ENCODE data around the gene HDAC9. TPM values are rescaled to one million over a fixed set of nuclear protein-coding genes. Genes with fewer than 3 reads are reported as not detected.
"Not testable (repeated sequence)": the region's sequence is repeated elsewhere in the genome, so short reads cannot be mapped to it uniquely, and the experiment has no call there.

The HDAC9 gene
- total RNA-seq, 2 experiments from 2014 or later: 0.55 to 0.65 TPM

DNA sequence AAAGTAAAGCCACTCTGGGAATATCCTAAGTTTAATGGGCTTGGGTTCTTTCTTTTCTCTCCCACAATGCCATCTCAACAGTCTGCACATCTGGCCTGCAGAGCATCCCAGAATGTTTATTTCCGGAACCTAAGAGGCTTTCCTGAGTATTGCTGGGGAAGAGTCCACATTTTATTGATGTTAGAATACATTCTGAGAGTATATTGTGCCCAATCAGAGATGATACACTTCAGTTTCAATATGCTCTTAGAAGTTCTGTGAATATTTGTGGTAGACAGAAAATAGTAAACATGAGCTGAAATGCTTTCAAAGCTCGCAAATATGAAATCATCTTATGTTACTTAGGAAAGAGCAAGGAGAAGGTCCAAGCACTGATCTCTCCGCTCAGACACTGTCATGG is 421.3 kb downstream of the HDAC9 start:
- ChIA-PET POLR2A (no interaction called here), CTCF (no interaction called here)
- no peak overlapping the region for H3K27ac Mint-ChIP-seq
- H3K27me3 Mint-ChIP-seq: no peaks in the 10 kb centered on the region
- DNase-seq: no peak
- H3K9me3 Mint-ChIP-seq: peaks cover 14% of the 10 kb centered on the region
- H3K4me3 Mint-ChIP-seq: no peak overlapping the region
- H3K4me1 Mint-ChIP-seq: no peaks in the 10 kb centered on the region
- no peaks in the 10 kb centered on the region for H3K36me3 Mint-ChIP-seq (ENCODE audit: low read depth)

DNA sequence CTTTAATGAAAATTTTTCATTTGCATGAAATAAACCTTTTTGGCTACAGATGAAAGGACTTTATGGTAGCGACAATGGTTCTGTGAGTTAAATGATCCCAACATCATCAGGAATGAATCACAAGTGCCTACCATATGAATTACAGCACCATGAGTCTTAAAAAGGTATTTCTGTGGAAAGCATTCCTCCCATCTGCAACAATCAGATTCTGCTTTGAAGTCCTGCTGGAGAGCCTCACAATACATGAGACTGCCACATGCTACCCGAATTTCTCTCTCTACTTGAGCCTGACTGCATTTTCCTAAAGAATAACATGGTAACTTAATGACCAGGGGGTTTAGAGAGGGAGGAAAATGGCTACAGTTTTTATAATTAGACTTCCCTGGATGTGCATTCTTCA is 431.6 kb downstream of the HDAC9 start:
- ChIA-PET CTCF (no interaction called here), POLR2A (no interaction called here)
- Mint-ChIP-seq H3K36me3 (ENCODE audit: low read depth) (no peaks in the 10 kb centered on the region), H3K4me3 (no peak overlapping the region), H3K9me3 (no peaks in the 10 kb centered on the region), H3K4me1 (no peaks in the 10 kb centered on the region), H3K27ac (no peak overlapping the region), H3K27me3 (no peaks in the 10 kb centered on the region)
- DNase-seq: no peak

DNA sequence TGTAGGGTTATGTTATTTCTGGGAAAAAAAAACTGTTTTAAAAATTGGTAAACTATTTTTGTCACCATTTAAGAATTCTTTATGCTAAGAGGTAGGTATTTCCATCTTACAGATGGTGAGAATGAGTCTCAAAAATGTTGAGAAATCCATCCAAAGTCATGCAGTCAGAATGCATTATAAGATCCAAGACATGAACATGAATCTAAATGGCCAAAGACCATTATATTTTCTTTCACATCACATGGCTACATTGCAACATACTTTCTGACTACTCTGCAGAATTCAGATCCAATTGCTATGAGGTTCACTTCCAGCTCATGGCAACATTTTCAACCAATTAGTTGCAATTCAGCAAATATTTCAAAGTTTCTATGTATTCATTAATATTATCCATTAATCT is 440.7 kb downstream of the HDAC9 start:
- H3K27ac Mint-ChIP-seq: no peak overlapping the region
- no peaks in the 10 kb centered on the region for H3K36me3 Mint-ChIP-seq (ENCODE audit: low read depth)
- no peaks in the 10 kb centered on the region for H3K27me3 Mint-ChIP-seq
- H3K4me3 Mint-ChIP-seq: no peak overlapping the region
- no peaks in the 10 kb centered on the region for H3K4me1 Mint-ChIP-seq
- CTCF ChIA-PET: no interaction called here
- POLR2A ChIA-PET: no interaction called here
- DNase-seq: no peak
- peaks cover 2% of the 10 kb centered on the region for H3K9me3 Mint-ChIP-seq

DNA sequence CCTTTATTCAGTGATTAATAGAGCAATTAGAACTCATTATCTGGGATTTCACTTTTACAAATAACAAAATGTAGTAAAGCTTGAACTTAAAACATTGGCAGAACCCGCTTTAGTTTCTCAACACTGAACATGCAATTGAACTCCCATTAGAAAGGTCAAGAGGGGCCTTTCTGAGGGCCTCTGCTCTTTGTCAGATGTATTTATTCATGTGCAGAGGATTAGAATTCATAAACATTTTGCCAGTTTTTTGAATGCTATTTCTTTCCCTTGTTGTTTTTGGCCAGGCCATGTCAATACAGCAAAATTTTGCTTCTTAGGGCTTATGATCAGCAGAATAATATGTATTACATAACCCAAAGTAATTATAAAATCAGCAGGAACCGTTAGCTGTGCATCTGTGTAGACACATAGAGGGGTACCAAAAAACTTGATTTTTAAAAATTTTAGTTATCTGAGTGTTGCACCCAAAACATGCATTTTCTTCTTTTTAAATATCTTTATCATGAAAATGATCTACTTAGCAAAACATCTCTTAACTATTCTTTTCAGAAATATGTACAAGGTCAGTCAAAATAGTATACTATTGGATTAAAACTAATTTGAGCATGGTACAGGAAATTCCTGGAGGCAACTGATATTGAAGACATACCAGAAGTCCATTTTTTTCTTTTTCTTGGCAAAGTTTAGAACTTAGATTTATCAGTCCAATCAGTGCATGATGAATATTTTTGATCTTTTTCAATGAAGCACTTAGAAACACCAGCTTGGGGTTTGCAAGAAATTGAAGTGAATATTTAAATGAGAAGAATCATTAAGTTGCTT is 444.4 kb downstream of the HDAC9 start:
- DNase-seq: no peak
- POLR2A ChIA-PET: no interaction called here
- CTCF ChIA-PET: no interaction called here
- Mint-ChIP-seq H3K27me3 (no peaks in the 10 kb centered on the region), H3K4me3 (no peak overlapping the region), H3K36me3 (ENCODE audit: low read depth) (no peaks in the 10 kb centered on the region), H3K4me1 (no peaks in the 10 kb centered on the region), H3K27ac (no peak overlapping the region), H3K9me3 (no peaks in the 10 kb centered on the region)

DNA sequence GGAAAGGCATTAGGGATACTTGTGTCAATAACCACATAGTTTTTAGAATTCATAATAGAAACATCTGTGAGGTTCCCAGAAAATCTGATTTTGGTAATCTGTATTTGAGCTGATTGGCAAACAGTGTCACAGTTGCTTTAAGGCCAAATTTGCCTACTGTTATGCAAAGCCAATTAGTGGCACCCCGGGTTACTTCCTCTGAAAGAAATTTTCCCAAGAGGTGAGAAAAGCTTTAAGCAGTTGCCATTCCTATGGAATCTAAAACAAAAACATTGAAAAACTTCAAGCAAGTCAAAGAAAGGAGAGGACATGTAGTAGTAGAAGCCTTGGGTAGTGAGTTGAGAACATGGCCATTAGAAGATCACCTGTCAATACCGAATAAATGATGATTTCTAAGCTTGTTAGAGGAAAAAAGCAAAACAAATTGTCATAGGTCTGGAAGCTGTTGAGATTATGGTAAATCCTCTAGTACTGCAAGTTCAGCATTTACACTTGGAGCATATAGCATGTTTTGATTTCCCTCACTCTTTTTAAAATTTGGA is 445.1 kb downstream of the HDAC9 start:
- Mint-ChIP-seq H3K27ac (no peak overlapping the region), H3K27me3 (no peaks in the 10 kb centered on the region), H3K4me3 (no peak overlapping the region), H3K36me3 (ENCODE audit: low read depth) (no peaks in the 10 kb centered on the region), H3K9me3 (no peaks in the 10 kb centered on the region), H3K4me1 (no peaks in the 10 kb centered on the region)
- DNase-seq: no peak
- ChIA-PET POLR2A (no interaction called here), CTCF (no interaction called here)

DNA sequence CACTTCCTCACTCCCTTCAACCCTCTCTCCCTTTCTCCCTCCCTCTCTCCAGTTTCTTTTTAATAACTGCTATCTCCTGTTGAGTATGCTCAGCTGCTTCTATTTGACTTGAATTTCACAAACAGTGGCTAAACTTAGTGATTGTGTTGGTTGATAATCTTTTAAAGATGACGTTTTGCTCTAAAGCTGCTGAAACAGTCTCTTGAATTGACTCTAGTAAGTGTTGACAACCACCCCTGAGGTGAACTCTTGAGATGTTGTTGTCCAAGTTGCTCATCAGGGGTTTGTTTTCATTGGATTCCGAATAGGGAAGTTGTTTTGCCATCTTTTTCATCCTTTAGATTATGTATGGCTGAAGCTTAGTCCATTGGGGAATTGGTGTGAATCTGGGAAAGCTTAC is 445.7 kb downstream of the HDAC9 start:
- H3K9me3 Mint-ChIP-seq: no peaks in the 10 kb centered on the region
- ChIA-PET POLR2A (no interaction called here), CTCF (no interaction called here)
- no peaks in the 10 kb centered on the region for H3K27me3 Mint-ChIP-seq
- no peak for DNase-seq
- H3K4me1 Mint-ChIP-seq: no peaks in the 10 kb centered on the region
- H3K27ac Mint-ChIP-seq: no peak overlapping the region
- no peaks in the 10 kb centered on the region for H3K36me3 Mint-ChIP-seq (ENCODE audit: low read depth)
- no peak overlapping the region for H3K4me3 Mint-ChIP-seq

DNA sequence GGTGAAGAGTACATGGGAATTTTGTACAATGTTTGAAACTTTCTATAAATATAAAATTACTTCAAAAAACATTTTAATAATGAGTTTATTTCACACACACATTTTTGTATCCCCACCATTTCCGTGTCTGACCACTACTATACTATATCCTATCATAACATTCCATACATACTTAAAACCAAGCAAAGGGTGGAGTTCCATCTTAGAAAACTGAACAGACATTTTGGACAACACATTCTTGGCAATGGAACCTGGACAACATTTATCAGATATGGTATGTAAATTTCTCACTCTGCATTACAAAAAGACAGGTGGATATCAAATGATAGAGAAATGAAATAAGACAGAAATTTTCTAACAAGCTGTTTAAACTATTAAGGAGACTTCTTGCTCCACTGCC is 453.0 kb downstream of the HDAC9 start:
- DNase-seq: no peak
- no peaks in the 10 kb centered on the region for H3K4me1 Mint-ChIP-seq
- peaks cover 4% of the 10 kb centered on the region for H3K9me3 Mint-ChIP-seq
- no peak overlapping the region for H3K4me3 Mint-ChIP-seq
- CTCF ChIA-PET: no interaction called here
- POLR2A ChIA-PET: no interaction called here
- H3K36me3 Mint-ChIP-seq (ENCODE audit: low read depth): no peaks in the 10 kb centered on the region
- H3K27ac Mint-ChIP-seq: no peak overlapping the region
- no peaks in the 10 kb centered on the region for H3K27me3 Mint-ChIP-seq

DNA sequence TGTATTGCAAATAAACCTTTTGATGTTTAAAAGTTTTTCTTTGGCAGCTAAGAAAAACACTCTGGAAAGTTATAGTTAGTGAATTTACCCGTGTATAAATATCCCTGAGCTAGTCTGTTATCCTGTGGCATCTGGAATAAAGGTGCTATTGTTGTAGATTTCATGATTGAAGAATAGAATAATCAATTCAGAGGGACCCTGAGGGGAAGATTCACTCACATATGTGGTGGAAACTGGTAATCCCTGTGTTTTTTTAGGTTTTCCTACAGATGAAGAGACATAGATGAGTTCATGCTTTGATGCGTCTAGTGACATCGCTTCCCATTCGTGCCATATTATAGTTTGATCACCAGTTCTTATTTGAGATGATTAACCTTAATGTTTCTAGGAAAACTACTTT is 457.3 kb downstream of the HDAC9 start:
- Mint-ChIP-seq H3K4me1 (no peaks in the 10 kb centered on the region), H3K36me3 (ENCODE audit: low read depth) (no peaks in the 10 kb centered on the region), H3K4me3 (no peak overlapping the region), H3K27ac (no peak overlapping the region), H3K27me3 (no peaks in the 10 kb centered on the region), H3K9me3 (no peaks in the 10 kb centered on the region)
- ChIA-PET CTCF (interaction anchor here (1.1 kb wide), 1 partner anchor 17 kb away, joined by 3 read pairs; no protein-coding TSS in a partner anchor), POLR2A (no interaction called here)
- DNase-seq: no peak

DNA sequence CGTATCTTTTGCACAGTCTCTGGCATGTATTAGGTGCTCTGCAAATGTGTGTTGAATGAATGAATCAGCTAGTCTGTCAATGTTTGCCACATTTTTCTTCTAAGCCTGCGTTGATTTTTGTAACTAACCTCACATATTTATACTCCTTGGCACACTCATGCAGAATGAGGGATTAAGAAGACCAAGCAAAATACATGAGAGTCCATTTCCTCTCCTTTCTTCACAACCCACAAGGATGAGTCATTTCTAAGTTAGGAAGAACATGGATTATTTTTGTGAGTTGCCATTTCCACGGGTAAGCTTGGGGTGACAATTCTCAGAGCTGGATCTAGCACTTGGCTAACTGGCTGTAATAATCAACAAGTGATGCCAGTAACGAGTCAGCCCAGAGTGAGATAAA is 463.1 kb downstream of the HDAC9 start:
- no peaks in the 10 kb centered on the region for H3K4me1 Mint-ChIP-seq
- ChIA-PET POLR2A (no interaction called here), CTCF (no interaction called here)
- H3K27me3 Mint-ChIP-seq: no peaks in the 10 kb centered on the region
- no peak overlapping the region for H3K27ac Mint-ChIP-seq
- H3K9me3 Mint-ChIP-seq: peaks cover 3% of the 10 kb centered on the region
- DNase-seq: no peak
- H3K36me3 Mint-ChIP-seq (ENCODE audit: low read depth): no peaks in the 10 kb centered on the region
- H3K4me3 Mint-ChIP-seq: no peak overlapping the region

DNA sequence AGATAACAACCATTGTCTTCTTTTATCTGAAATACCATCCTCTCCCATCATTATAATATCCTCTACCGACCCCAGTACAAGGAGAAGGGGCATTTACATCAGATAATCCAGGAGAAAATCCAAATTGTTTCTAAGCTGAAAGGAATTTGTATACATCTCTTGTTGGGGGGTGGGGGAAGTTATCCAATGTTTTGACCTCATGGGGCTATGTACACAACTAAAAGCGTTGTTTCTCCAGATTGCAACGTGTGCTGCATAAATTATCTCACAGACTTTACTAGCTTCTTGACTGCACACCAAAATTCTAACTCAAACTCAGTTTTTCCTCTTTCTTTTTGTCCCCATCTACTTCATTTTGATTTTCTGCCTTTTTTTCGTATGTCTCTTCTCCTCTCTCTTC is 465.2 kb downstream of the HDAC9 start:
- no peaks in the 10 kb centered on the region for H3K27me3 Mint-ChIP-seq
- no peak for DNase-seq
- no peak overlapping the region for H3K27ac Mint-ChIP-seq
- ChIA-PET POLR2A (no interaction called here), CTCF (no interaction called here)
- no peaks in the 10 kb centered on the region for H3K4me1 Mint-ChIP-seq
- H3K9me3 Mint-ChIP-seq: peaks cover 8% of the 10 kb centered on the region
- no peaks in the 10 kb centered on the region for H3K36me3 Mint-ChIP-seq (ENCODE audit: low read depth)
- H3K4me3 Mint-ChIP-seq: no peak overlapping the region

DNA sequence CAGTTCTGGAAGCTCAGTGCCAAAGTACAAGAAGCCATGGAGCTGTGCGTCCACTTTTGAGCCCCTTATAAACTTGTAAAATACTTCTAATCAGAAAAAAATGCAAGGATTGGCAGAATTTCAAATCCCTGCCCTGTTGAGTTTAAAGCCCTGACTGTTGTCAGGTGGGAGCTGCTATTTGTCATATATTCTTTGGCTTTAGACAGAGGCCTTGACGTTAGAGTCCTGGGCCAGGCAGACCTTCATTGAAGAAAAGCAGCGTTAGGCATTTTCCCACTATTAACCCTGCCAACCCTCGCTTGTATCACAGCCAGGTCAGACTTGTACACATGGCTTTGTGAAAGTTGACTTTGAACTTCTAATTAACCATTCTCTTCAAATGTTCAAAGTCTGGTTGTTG is 466.5 kb downstream of the HDAC9 start:
- no peak for DNase-seq
- ChIA-PET POLR2A (no interaction called here), CTCF (no interaction called here)
- peaks cover 8% of the 10 kb centered on the region for H3K9me3 Mint-ChIP-seq
- H3K36me3 Mint-ChIP-seq (ENCODE audit: low read depth): no peaks in the 10 kb centered on the region
- H3K27me3 Mint-ChIP-seq: no peaks in the 10 kb centered on the region
- no peaks in the 10 kb centered on the region for H3K4me1 Mint-ChIP-seq
- H3K27ac Mint-ChIP-seq: no peak overlapping the region
- H3K4me3 Mint-ChIP-seq: no peak overlapping the region

DNA sequence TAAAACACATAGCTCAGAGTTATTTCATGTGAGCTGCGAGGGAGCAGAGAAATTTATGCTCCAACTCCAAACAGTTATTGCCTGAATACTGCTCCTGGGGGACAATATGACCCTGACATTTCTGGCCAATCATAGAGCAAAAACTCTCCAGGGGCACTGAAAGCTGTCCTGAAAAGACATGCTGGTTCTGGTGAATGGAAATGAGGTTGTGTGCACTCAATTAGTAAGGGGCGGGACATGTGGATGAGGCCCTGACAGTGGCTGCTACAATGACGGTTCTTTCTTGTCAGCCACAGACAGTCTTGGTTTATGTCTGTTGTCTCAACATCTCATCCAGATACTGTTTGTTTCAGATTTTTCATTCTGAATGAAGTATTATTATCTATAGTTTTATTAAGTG is 470.1 kb downstream of the HDAC9 start:
- no peak for DNase-seq
- Mint-ChIP-seq H3K9me3 (peaks cover 11% of the 10 kb centered on the region), H3K4me1 (no peaks in the 10 kb centered on the region)

DNA sequence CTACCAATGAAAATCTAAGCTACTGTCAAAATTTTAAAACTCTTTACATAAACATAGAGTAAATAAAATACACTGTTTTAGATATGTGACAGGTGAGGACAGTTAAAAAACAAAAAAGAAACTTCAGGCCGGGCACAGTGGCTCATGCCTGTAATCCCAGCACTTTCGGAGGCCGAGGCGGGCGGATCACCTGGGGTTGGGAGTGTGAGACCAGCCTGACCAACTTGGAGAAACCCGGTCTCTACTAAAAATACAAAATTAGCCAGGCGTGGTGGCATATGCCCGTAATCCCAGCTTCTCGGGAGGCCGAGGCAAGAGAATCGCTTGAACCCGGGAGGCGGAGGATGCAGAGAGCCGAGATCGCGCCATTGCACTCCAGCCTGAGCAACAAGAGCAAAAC is 472.2 kb downstream of the HDAC9 start:
- H3K4me1 Mint-ChIP-seq; CTCF ChIA-PET; H3K4me3 Mint-ChIP-seq; H3K9me3 Mint-ChIP-seq; H3K27ac Mint-ChIP-seq; H3K27me3 Mint-ChIP-seq; DNase-seq; POLR2A ChIA-PET; H3K36me3 Mint-ChIP-seq (ENCODE audit: low read depth): not testable (repeated sequence)

More for the DNA sequence above, 470.1 kb downstream of the HDAC9 start:
- H3K36me3 Mint-ChIP-seq (ENCODE audit: low read depth): no peaks in the 10 kb centered on the region
- H3K27me3 Mint-ChIP-seq: no peaks in the 10 kb centered on the region
- POLR2A ChIA-PET: no interaction called here
- no peak overlapping the region for H3K27ac Mint-ChIP-seq
- CTCF ChIA-PET: no interaction called here
- H3K4me3 Mint-ChIP-seq: no peak overlapping the region

DNA sequence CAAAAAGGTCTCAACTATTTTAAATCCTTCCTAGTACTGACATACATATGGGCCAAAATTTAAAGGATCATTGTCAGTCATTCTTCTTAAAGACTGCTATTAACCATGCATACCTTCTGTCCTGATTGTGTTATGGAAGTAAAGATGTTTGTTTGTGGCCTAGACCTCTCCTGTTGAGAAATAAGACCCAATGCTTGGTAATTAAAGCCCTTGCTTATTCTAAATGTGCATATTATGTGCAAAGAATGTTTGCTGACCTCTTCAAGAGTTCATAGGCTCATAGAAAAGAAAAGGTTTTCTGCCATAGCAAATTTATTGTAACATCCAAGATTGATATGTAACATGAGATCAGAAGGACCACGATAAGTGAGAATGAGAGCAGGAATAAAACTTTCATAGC is 476.3 kb downstream of the HDAC9 start:
- DNase-seq: no peak
- CTCF ChIA-PET: no interaction called here
- Mint-ChIP-seq H3K36me3 (ENCODE audit: low read depth) (no peaks in the 10 kb centered on the region), H3K4me3 (no peak overlapping the region), H3K4me1 (no peaks in the 10 kb centered on the region), H3K27ac (no peak overlapping the region), H3K27me3 (no peaks in the 10 kb centered on the region), H3K9me3 (peaks cover 16% of the 10 kb centered on the region)
- POLR2A ChIA-PET: no interaction called here
